Activated CD8-positive, alpha-beta memory T cell treated with anti-CD3 and anti-CD28 coated beads, Interleukin-2, amount 50 U/mL, for 4 hours (primary cell): ENCODE results near the gene PLXNA1.

Experiments used
- DNase-seq: peaks from one replicate; pipeline ENCODE4 v3.0.0-alpha.2; 2020

Gene PLXNA1

DNA sequence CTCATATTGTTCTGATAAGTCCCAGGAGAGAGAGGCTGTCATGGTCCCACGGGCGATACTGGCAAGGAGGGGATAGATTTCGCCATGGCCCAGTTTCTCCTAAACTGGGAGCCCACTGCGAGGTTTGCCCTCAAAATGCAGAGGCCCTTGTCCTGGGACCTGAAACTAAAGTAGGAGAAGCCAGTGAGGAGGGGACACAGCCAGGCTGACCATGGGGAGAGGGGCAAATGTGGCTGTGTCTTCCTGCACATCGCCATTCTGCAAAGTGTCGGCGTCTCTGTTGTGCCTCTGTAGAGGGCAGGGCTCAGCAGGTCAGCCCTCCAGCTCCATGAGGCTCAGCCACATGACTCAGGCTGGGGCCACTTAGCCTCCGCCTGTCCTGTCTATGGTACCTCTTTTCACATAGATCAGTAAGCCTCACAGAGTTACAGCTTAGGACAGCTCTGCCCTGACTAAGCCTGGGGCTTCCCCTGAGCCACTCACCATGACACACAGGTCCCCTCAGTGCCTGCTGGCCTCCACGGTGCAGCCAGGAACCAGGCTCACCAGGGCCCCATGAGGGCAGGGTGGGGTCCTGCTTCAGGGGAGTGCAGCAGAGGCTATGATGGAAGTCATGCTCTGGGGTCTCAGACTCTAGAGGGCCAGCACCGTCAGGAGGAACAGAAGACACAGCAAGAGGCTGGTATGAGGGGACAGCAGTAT is 28.6 kb upstream of the PLXNA1 start:
- no peak for DNase-seq

DNA sequence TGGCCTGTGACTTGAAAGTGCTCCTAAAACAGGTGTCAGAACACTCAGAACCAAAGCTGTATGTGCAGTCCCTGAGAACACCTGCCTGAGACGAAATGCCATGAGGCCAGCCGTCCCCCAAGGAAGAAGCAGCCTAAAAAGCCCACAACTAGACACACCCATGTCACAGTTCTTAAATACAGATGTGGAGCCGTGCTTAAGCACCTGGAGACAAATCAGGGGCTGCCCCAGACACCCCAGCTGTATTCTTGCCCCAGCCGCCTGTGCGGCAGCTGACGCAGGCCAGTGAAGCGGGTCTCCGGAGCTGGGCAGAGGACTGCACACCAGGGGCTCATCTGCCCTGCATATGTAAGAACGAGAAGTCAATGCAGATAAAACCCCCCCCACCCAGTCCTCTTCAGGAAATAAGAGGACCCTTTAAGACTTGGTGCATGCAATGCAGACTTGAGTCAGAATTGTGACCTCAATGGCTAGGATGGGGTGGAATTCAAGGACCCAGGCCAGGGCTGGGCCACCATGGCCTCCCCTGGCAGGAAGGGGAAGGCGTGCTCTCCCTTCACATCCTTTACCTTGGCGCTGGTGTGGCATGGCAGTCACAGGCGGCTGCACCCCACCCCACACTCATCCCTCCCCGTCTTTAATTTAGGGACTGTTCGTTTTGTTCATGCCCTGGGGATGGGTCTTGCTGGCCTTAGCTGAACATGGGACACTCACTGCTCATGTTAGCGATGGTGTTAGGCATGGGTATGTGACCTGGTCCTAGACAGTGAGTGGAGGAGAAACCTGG is 27.7 kb upstream of the PLXNA1 start:
- no peak for DNase-seq

DNA sequence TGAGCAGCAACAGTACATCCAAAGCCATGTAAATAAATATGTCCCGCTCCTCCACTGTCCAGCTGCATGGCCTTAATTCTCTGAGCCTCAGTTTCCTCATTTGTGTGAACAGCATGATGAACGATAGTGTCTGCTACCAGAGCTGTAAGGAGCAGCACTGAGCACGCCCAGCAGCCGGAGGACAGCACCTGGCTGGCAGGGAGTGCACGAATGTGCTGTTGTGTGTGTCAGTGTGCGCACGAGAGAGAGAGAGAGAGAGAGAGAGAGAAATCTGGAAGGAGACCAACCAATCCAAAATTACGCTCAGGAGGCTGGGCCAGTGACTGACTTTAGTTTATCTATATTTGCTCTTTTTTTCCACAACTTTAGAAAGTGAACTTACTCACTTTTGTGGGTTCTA is 26.6 kb upstream of the PLXNA1 start:
- no peak for DNase-seq

DNA sequence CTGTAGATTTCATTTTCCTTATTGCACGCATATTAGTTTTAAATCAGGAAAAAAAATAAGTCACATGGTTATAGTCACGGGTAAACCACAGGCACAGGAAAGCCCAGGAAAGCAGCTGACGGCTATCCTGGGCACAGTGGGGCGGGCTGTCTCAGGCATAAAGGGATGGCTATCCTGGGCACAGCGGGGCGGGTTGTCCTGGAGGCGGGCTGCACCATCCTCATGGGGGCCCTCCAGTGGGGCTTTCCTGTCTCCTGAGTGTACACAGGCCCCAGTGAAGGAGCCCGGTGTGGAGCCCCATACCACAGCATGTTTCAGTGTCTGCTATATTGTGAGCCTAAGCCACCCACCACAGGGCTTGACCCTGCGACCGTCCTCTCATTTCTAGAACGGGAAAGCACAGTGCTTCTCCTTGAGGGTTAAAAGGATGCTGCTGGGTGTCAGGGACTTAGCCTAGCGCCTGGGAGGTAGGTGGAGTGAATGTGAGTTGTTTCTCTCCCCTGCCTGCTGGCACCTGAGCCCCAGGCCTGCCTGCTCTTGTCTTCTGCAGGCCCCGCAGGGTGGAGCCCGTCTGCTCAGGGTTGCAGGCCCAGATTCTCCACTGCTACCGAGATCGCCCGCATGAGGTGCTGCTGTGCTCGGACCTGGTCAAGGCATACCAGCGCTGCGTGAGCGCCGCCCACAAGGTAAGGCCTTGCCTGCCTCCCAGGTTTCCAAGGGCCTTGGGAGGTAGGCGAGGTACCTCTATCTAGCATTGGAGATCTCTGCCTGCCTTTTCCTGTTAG is 25.9 kb upstream of the PLXNA1 start:
- DNase-seq = no peak

DNA sequence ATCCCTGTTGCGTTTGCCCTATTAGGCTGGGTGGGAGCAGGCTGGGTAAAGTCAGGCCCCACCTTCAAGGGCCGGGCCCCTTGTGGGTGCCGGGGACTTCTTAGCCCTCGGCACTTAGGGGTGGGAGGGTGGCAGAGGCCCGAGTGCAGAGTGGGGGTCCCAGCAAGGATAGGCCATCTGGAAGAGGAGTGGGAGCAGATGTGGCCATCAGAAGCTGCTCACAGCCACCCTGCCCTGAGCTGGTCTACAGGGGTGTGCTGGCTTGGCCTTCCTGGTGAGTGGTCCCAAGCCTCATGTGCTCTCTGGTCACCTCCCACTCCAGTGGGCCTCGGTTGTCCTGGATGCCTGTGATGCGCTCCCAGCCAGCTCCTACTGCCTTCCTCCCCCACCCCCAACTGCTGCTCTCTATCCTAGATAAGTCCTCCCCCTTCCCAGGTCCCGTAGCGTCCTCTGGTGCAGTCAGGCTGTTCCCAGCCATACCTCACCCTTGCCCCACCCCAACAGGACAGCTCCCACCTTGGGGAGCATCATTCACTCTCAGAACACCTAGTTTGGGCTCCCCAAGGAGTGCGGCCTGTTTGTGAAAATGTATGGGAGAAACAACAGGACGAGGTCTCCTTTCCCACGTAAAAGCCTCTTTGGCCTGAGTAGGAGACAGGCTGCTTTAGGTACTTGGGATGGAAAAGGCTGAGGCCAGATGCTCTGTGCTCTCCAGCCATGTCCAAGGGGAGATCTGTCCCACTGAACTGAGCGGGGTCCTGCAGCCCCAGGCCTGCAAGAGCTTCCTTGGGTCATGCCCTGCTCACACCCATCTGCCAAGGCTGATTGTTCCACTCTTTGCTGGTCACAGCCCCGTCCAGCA is 24.9 kb upstream of the PLXNA1 start:
- DNase-seq = no peak

DNA sequence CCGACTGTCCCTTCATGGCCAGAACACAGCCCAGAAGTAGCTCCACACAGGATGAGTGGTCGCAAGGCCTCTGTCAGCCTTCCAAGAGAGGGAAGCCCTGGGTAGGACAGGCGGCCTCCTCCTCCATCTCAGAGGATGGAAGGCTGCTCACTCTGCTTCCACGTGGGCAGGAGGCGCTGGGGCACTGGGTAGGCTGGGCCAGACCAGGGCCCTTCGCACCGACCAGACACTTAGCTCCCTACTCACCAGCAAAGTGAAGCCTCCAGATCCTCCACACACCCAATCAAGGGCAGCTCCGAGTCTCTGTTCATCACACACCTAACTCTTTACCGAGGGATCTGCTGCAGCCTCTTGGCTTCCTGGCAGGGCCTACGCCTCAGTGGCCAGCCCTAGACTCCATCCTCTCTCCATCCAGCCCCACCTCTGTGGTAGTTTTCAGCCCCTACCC is 24.3 kb upstream of the PLXNA1 start:
- no peak for DNase-seq

DNA sequence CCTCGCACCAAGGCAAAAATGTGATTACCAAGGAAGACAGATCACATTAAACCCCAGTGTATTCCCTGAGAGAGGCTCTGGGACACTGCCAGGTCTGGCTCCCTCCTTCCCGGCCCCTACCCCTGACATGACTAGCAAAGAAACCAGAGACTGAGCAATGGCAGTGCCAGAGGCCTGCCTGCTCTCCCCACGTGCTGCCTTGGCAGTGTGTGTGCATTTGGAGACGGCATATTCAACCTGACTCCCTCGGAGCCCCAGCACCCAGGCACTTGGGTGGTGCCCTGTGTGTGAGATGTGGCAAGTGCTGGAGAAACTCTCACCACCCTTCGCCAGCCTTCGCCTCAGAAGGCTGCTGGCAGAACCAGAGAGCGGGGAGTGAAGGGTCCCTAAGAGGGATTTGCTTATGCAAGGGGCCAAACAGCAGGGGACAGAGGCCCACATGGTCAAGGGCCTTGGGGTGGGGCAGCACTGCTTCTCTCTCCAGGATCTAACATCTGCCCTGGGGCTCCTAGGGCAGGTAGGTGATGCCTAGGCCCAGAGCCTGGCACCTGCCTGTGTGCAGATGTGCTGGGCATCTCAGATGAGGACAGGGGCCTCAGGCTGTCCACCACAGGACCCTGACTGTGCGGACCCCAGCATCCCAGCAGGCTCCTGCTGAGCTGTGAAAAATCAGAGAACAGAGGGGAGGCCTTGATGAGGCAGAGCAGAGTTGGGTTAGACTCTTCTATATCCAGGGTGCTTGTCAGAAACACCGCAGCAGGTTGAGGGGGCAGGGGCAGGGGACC is 23.6 kb upstream of the PLXNA1 start:
- DNase-seq = no peak

DNA sequence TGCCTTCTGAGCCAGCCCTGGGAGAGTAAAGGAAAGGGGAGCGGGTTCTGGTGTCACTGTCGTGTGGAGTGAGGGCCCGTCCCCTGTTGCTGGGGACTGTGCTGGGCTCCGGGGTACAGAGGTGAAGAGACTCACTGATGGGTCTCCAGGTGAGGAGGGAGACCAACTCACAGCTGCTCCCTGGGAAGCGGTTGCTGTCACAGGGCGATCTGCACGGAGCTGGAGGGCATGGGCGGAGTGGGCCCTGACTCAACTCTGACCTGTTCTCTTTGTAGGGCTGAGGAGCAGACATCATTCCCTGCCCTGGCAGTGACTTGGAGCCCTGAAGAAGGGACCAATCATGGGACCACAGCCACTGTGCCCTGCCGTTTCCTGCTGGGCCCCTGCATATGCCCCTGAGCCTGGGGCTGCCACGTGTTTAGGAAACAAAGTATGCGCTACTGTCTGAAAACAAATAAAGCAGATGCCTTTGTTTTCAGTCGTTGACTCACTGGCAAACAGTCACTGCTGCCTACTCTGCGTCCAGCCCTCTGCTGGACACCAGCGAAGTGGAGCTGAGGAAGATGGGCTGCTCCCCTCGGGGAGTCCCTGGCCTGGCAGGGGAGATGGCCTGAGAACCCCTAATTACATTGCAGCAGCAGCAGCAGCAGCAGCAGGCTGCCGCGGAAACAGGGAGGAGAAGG is 22.9 kb upstream of the PLXNA1 start:
- DNase-seq = peak; percentile 1

DNA sequence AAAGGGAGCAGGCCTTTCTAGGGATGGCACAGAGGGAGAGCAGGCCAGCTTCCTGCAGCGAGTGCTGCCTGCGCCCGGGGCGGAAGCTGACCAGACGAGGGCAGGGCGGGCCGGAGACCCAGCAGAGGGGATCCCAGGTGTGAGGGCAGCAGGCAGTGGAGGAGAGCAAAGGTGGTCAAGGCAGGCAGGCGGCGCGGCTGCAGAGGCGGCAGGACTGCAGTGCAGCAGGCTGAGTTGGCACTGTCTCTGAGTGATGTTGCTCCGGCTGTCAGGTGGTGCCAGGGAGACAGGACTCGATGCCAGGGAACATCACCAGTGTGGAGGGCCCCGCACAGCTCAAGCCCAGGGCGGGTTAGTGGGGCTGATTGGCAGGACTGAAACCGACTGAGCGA is 22.3 kb upstream of the PLXNA1 start:
- DNase-seq = peak; percentile 8

DNA sequence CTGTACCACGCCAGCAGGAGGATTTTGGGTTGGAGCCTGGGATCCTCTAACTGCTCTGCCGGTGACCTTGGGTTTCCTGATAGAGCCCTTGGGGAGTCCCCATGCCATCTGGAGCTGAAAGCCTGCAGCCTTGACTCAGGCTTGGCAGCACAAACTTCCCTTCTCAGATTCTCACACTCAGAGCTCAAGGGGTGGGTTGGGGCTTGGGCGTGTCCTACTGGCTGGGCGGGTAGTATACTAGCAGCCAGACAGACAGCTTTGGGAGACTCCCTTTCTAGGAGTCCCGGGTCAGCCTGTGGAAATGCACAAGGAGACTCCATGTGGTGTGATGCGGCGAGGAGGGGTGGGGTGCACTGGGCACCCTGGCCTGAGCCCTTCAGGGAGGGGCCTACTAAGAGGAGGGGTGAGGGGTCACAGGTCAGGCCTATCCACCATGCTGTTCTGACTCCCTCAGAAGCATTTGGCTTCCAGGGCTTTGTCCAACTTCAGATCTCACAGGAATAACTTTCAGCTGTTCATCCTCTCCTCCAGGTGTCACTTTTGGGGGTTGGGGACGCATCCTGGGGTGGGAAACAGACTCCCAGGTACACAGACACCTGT is 21.6 kb upstream of the PLXNA1 start:
- DNase-seq = peak; percentile 2

DNA sequence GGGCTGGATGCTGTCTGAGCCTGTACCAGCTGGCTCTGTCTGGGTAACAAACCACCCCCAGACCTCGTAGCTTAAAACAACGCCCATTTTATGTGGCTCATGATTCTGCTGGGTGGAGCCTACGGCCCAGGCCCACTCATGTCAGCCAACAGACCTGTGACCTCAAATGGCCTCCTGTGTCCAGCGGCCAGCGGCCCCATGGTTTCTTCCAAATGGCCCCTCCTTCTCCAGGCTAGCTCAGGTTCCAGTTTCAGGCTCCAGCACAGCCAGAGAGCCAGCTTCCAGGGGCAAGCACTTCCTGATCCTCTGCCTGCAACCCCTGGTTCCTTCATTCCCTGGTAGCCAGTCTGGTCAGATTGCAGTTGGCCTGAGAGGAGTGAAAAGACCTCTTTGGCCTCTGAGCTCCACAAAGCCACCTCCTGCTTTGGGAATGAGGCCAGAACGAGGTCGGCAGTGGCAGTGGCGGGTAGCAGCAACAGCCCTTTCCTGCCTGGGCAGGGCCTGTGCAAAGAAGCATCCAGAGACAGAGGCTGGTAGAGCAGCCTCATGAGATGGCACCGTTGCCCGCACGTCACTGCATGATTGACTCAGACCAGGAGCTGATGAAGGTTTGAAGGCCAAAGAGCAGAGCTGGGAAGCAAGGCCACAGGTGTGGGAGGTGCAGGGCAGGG is 21.0 kb upstream of the PLXNA1 start:
- peak; percentile 5 for DNase-seq

DNA sequence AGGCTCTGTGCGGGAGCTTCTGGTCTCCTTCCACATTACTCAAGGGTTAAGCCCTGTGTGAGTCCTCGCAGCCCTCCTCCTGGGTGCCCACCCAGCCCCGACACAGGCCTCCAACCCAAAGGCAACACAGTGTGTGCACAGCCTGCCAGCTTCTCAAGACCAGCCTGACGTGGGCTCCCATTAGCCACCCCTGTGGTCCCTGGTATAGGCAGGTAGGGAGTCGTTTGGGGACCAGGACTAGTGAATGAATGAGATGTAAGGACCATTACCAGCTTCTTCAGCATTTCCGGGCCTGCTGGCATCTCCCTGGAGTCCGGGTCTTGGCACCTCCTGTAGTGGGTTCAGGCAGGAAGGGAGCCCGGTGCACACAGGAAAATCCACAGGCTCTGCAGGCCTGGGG is 20.2 kb upstream of the PLXNA1 start:
- peak; percentile 7 for DNase-seq

DNA sequence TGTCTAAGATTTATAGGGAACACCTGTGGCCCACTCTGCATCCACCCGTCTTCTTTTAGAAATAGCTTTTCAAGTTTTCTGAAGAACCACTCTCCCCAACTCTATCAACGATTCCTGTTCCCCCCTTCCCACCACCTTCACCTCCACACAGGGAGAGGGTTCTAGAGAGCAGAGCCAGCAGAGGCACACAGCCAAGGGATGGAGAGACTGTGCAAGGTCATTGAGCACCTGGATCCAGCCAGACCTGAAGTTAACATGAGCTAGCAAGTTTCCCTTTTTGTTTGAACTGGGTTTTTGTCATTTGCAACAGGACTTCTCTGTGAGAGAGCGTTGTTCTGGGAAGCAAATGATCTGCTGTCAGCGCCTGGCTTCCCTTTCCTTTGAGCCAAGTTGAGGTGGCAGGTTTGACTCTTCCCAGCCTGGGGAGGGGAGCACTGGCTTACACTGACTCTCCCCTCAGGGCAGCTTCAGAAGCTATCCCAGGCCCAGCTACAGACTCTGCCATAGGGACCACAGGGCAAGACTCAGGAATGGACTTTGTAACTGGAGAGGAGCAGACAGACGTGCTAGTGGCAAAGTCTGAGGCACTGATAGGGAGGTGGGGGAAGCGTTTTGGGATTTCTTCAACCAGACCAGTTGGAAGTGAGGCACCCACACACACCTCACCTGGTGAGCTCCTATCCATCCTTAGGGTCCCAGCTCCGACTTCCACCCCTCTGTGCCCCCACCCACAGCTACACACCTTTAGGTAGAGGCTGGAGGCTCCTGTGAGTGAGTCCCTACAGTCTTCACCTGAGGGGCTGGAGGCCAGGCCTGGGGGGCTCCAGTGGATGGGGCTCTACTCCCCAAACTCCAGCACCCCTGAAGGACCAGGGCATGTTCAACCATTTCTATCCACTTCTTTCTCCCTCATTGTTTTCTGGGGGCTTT is 19.4 kb upstream of the PLXNA1 start:
- DNase-seq = peak; percentile 4

DNA sequence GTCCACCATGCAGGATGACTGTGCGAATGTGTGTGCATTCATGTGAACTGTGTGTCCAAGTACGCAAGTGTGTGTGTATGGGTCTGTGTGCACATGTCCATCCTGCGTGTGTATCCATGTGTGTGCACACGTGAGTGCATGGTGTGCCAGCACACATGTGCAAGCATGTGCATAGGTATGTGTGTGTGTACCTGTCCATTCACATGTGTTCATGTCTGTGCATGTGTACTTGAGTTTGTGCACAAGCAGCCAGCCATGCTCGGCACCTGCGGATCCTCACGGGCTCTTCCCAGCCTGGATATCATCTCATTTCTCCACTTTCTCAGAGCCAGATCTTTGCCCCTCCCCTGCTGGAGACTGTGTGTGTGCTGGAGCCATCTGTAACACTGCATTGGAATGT is 18.7 kb upstream of the PLXNA1 start:
- peak; percentile 4 for DNase-seq

DNA sequence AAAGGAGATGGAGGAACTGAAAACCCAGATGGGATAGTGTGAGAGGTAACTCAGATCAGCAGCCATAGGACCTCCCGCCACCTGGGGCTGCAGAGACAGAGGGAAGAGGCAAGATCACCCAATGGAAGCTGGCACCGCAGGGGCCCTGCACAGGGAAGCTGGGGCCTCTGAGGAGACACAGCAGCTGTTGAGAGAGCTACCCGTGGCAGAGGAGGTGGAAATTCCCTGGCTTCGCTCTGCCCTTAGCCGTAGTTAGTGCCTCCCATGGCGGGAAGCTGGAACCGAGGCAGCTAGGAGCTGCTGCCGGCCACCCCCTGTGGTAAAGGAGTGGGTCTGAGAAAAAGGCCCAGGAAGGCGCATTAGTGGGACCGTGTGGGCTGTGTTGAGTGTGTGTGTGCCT is 18.0 kb upstream of the PLXNA1 start:
- DNase-seq = peak; percentile 13

DNA sequence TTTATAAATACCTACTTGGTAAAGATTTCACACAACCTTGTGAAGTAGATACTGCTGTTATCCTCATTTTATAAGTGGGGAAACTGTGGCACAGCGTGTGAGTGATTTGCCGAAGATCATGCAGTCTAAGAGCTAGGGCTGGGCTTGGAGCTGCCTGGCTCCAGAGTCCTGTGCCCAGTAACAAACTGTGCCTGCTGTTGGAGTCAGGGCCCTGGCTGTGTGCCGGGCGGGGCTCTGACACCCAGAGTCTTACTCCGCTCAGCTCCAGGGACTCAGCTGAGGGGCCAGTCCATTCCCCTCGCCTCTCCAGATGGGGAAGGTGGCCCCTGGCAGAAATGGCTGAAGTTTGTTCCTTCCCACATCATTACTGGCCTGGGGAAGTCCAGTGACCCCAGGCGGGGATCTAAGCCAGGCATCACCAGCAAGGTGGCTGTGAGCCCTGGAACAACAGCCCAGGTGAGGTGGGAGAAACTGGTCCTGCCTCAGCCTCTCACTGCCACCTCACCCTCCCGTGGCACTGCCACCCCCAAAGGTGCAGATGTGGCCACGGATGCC is 17.3 kb upstream of the PLXNA1 start:
- no peak for DNase-seq

DNA sequence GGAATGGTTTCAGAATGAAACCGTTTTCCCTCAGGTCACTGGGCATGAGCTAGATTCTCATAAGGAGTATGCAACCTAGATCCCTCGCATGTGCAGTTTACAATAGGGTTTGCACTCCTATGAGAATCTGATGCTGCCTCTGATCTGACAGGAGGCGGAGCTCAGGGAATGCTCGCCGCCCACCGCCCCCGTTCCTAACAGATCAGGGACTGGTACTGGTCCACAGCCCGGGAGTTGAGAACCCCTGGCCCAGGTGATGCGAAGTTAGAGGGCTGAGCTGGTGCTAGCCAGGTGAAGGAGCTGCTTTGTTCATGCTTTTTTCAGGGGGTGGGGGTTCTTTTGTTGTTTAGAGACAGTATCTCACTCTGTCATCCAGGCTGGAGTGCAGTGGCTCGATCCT is 15.5 kb upstream of the PLXNA1 start:
- DNase-seq = no peak
